Measurements from ENCODE around the gene STAU1.
"Not testable (repeated sequence)": the region's sequence is repeated elsewhere in the genome, so short reads cannot be mapped to it uniquely, and the experiment has no call there.

Gene STAU1

GRCh38 chr20:49136817-49137571 lies 51.1 kb downstream of the STAU1 start:
- TF ChIP-seq ZNF70 (CRISPR knock-in tag; IDR thresholded peaks at IDR 0.05) = no peak
- no peak for TF ChIP-seq ZNF565 (CRISPR knock-in tag; conservative IDR thresholded peaks at IDR 0.05; ENCODE audit: low read depth)
- TF ChIP-seq ZFP30 (CRISPR knock-in tag; IDR thresholded peaks at IDR 0.05) = no peak
- no peak for TF ChIP-seq CSDC2 (CRISPR knock-in tag; IDR thresholded peaks at IDR 0.05)
- TF ChIP-seq CREB5 (CRISPR knock-in tag; IDR thresholded peaks at IDR 0.05; ENCODE audit: low read depth) = no peak
- ATAC-seq = no peak

GRCh38 chr20:49134797-49135196 lies 53.3 kb downstream of the STAU1 start:
- not testable (repeated sequence) for ATAC-seq

GRCh38 chr20:49133571-49133970 lies 54.6 kb downstream of the STAU1 start:
- no peak; the same call in 2 of the 3 replicates for ATAC-seq
- no peak for TF ChIP-seq TCF4 (CRISPR knock-in tag; IDR thresholded peaks at IDR 0.05; ENCODE audit: borderline replicate concordance)

GRCh38 chr20:49132995-49133478 lies 55.1 kb downstream of the STAU1 start:
- peak; percentile 87 for ATAC-seq
- no peak for TF ChIP-seq ZFP30 (CRISPR knock-in tag; IDR thresholded peaks at IDR 0.05)
- TF ChIP-seq RARB (CRISPR knock-in tag; IDR thresholded peaks at IDR 0.05) = no peak
- no peak for TF ChIP-seq OSR1 (CRISPR knock-in tag; IDR thresholded peaks at IDR 0.05)
- no peak for TF ChIP-seq BACH2 (CRISPR knock-in tag; IDR thresholded peaks at IDR 0.05; ENCODE audit: borderline replicate concordance)
- no peak for TF ChIP-seq CREB5 (CRISPR knock-in tag; IDR thresholded peaks at IDR 0.05; ENCODE audit: low read depth)
- no peak for TF ChIP-seq ARNTL (CRISPR knock-in tag; IDR thresholded peaks at IDR 0.05; ENCODE audit: borderline replicate concordance, low read depth)
- TF ChIP-seq ZFP3 (CRISPR knock-in tag; IDR thresholded peaks at IDR 0.05) = no peak
- TF ChIP-seq TOX (CRISPR knock-in tag; IDR thresholded peaks at IDR 0.05; ENCODE audit: borderline replicate concordance) = no peak
- no peak for TF ChIP-seq SNAI2 (CRISPR knock-in tag; IDR thresholded peaks at IDR 0.05)
- no peak for TF ChIP-seq POU6F1 (CRISPR knock-in tag; IDR thresholded peaks at IDR 0.05; ENCODE audit: borderline replicate concordance, low read depth)

- ATAC-seq = no peak
- TF ChIP-seq ARNTL (CRISPR knock-in tag; IDR thresholded peaks at IDR 0.05; ENCODE audit: borderline replicate concordance, low read depth) (no peak), ZC3H10 (CRISPR knock-in tag; IDR thresholded peaks at IDR 0.05) (no peak), ZFP3 (CRISPR knock-in tag; IDR thresholded peaks at IDR 0.05) (no peak), RARB (CRISPR knock-in tag; IDR thresholded peaks at IDR 0.05) (no peak), ZNF70 (CRISPR knock-in tag; IDR thresholded peaks at IDR 0.05) (no peak), CSRNP3 (CRISPR knock-in tag; IDR thresholded peaks at IDR 0.05) (no peak), SNAI2 (CRISPR knock-in tag; IDR thresholded peaks at IDR 0.05) (no peak), ZFP30 (CRISPR knock-in tag; IDR thresholded peaks at IDR 0.05) (no peak), ESRRG (CRISPR knock-in tag; IDR thresholded peaks at IDR 0.05) (no peak), ISL1 (CRISPR knock-in tag; IDR thresholded peaks at IDR 0.05) (no peak), PATZ1 (CRISPR knock-in tag; IDR thresholded peaks at IDR 0.05; ENCODE audit: borderline replicate concordance) (no peak), POU6F1 (CRISPR knock-in tag; IDR thresholded peaks at IDR 0.05; ENCODE audit: borderline replicate concordance, low read depth) (no peak), TCF4 (CRISPR knock-in tag; IDR thresholded peaks at IDR 0.05; ENCODE audit: borderline replicate concordance) (no peak), ZNF8 (CRISPR knock-in tag; IDR thresholded peaks at IDR 0.05) (no peak), OSR1 (CRISPR knock-in tag; IDR thresholded peaks at IDR 0.05) (no peak), BACH2 (CRISPR knock-in tag; IDR thresholded peaks at IDR 0.05; ENCODE audit: borderline replicate concordance) (no peak), ZNF565 (CRISPR knock-in tag; conservative IDR thresholded peaks at IDR 0.05; ENCODE audit: low read depth) (no peak), TOX (CRISPR knock-in tag; IDR thresholded peaks at IDR 0.05; ENCODE audit: borderline replicate concordance) (no peak)
Measured at GRCh38 chr20:49123982-49124381, 64.2 kb downstream of the STAU1 start.
